ENCODE data around the gene ENO4.

Gene ENO4

GRCh38 chr10:116835658-116836057 lies 13.6 kb upstream of the ENO4 start:
- H3K79me2 ChIP-seq (ENCODE audit: low read length): no peaks in the 10 kb centered on the region
- no peak overlapping the region for H3K27ac ChIP-seq (ENCODE audit: low read length)
- TF ChIP-seq CTCF (IDR thresholded peaks at IDR 0.05; ENCODE audit: low read depth, low read length): no peak
- TF ChIP-seq EZH2phosphoT487 (IDR thresholded peaks at IDR 0.05; ENCODE audit: low read depth): no peak
- H3K36me3 ChIP-seq (replicated peaks; ENCODE audit: low read depth, low read length): no peaks in the 10 kb centered on the region
- peaks cover 11% of the 10 kb centered on the region for H3K4me1 ChIP-seq (ENCODE audit: low read length)
- no peak overlapping the region for H3K4me2 ChIP-seq (ENCODE audit: low read length)
- H3K4me3 ChIP-seq (ENCODE audit: low read length): no peak overlapping the region
- H3K9ac ChIP-seq (ENCODE audit: low read length): no peak overlapping the region
- H4K20me1 ChIP-seq (ENCODE audit: insufficient read depth, low read length): no peaks in the 10 kb centered on the region; the same call in 1 of the 2 replicates
- no peaks in the 10 kb centered on the region for H3K27me3 ChIP-seq (ENCODE audit: low read depth, low read length)
- H2AFZ ChIP-seq (ENCODE audit: low read depth, low read length): no peak overlapping the region
- H3K9me3 ChIP-seq (ENCODE audit: insufficient read depth, low read length): no peaks in the 10 kb centered on the region; the same call in 1 of the 2 replicates

- Histone ChIP-seq H3K4me1 (ENCODE audit: low read length) (peaks cover 11% of the 10 kb centered on the region), H4K20me1 (ENCODE audit: insufficient read depth, low read length) (no peaks in the 10 kb centered on the region; the same call in 1 of the 2 replicates), H2AFZ (ENCODE audit: low read depth, low read length) (no peak overlapping the region), H3K4me3 (ENCODE audit: low read length) (no peak overlapping the region), H3K36me3 (replicated peaks; ENCODE audit: low read depth, low read length) (no peaks in the 10 kb centered on the region), H3K27ac (ENCODE audit: low read length) (no peak overlapping the region), H3K27me3 (ENCODE audit: low read depth, low read length) (no peaks in the 10 kb centered on the region), H3K9me3 (ENCODE audit: insufficient read depth, low read length) (no peaks in the 10 kb centered on the region; the same call in 1 of the 2 replicates), H3K4me2 (ENCODE audit: low read length) (no peak overlapping the region), H3K9ac (ENCODE audit: low read length) (no peak overlapping the region), H3K79me2 (ENCODE audit: low read length) (no peaks in the 10 kb centered on the region)
- TF ChIP-seq CTCF (IDR thresholded peaks at IDR 0.05; ENCODE audit: low read depth, low read length) (no peak), EZH2phosphoT487 (IDR thresholded peaks at IDR 0.05; ENCODE audit: low read depth) (no peak)
Measured at GRCh38 chr10:116836083-116836482, 13.2 kb upstream of the ENO4 start.

GRCh38 chr10:116836902-116837523 lies 12.3 kb upstream of the ENO4 start:
- Histone ChIP-seq H3K4me3 (ENCODE audit: low read length) (no peak overlapping the region), H3K79me2 (ENCODE audit: low read length) (no peaks in the 10 kb centered on the region), H3K27me3 (ENCODE audit: low read depth, low read length) (no peaks in the 10 kb centered on the region), H3K4me1 (ENCODE audit: low read length) (peaks cover 11% of the 10 kb centered on the region), H3K27ac (ENCODE audit: low read length) (no peak overlapping the region), H4K20me1 (ENCODE audit: insufficient read depth, low read length) (no peaks in the 10 kb centered on the region; the same call in 1 of the 2 replicates), H3K36me3 (replicated peaks; ENCODE audit: low read depth, low read length) (no peaks in the 10 kb centered on the region), H2AFZ (ENCODE audit: low read depth, low read length) (no peak overlapping the region), H3K9ac (ENCODE audit: low read length) (no peak overlapping the region), H3K9me3 (ENCODE audit: insufficient read depth, low read length) (no peaks in the 10 kb centered on the region; the same call in 1 of the 2 replicates), H3K4me2 (ENCODE audit: low read length) (no peak overlapping the region)
- no peak for TF ChIP-seq EZH2phosphoT487 (IDR thresholded peaks at IDR 0.05; ENCODE audit: low read depth)
- TF ChIP-seq CTCF (IDR thresholded peaks at IDR 0.05; ENCODE audit: low read depth, low read length): peak; percentile 32

GRCh38 chr10:116838143-116838725 lies 11.1 kb upstream of the ENO4 start:
- Histone ChIP-seq H3K36me3 (replicated peaks; ENCODE audit: low read depth, low read length) (no peaks in the 10 kb centered on the region), H3K79me2 (ENCODE audit: low read length) (no peaks in the 10 kb centered on the region), H3K9ac (ENCODE audit: low read length) (no peak overlapping the region), H3K27ac (ENCODE audit: low read length) (no peak overlapping the region), H3K27me3 (ENCODE audit: low read depth, low read length) (no peaks in the 10 kb centered on the region), H3K4me2 (ENCODE audit: low read length) (peak overlapping the region; percentile 27), H3K9me3 (ENCODE audit: insufficient read depth, low read length) (no peaks in the 10 kb centered on the region; the same call in 1 of the 2 replicates), H3K4me3 (ENCODE audit: low read length) (no peak overlapping the region), H2AFZ (ENCODE audit: low read depth, low read length) (no peak overlapping the region), H3K4me1 (ENCODE audit: low read length) (peaks cover 15% of the 10 kb centered on the region), H4K20me1 (ENCODE audit: insufficient read depth, low read length) (no peaks in the 10 kb centered on the region; the same call in 1 of the 2 replicates)
- TF ChIP-seq CTCF (IDR thresholded peaks at IDR 0.05; ENCODE audit: low read depth, low read length) (no peak), EZH2phosphoT487 (IDR thresholded peaks at IDR 0.05; ENCODE audit: low read depth) (no peak)

Measured in OCI-LY3 (cell line).